ENCODE measurements around the gene RBM38. TPM values are rescaled to one million over a fixed set of nuclear protein-coding genes. Genes with fewer than 3 reads are reported as not detected.
"Not testable (repeated sequence)": the region's sequence is repeated elsewhere in the genome, so short reads cannot be mapped to it uniquely, and the experiment has no call there.

The RBM38 gene
- total RNA-seq, 1 donor from 2014 or later: 24.8 TPM

DNA sequence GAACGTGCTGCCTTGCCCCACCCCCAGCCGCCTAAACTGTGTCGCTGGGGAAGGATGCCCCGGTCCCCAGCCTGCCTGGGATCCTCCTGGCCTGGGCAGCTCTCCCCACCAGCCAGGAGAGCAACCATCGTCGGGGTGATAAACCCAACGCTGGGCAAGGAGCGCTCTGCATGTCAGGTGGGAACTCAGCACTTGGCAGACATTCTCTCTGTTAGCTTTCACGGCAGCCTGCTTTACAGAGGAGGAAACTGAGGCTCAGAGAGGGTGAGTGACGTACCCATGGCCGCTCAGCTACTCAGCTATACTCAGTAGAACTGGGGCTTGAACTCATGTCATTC lies 37.9 kb downstream of the RBM38 start:
- H3K4me3 ChIP-seq: no peak overlapping the region
- TF ChIP-seq POLR2A (IDR thresholded peaks at IDR 0.05) (no peak), POLR2AphosphoS5 (IDR thresholded peaks at IDR 0.05; ENCODE audit: insufficient read depth in 1 of 2, low read depth in 1 of 2) (no peak)
- TF ChIP-seq, protein P1, sequence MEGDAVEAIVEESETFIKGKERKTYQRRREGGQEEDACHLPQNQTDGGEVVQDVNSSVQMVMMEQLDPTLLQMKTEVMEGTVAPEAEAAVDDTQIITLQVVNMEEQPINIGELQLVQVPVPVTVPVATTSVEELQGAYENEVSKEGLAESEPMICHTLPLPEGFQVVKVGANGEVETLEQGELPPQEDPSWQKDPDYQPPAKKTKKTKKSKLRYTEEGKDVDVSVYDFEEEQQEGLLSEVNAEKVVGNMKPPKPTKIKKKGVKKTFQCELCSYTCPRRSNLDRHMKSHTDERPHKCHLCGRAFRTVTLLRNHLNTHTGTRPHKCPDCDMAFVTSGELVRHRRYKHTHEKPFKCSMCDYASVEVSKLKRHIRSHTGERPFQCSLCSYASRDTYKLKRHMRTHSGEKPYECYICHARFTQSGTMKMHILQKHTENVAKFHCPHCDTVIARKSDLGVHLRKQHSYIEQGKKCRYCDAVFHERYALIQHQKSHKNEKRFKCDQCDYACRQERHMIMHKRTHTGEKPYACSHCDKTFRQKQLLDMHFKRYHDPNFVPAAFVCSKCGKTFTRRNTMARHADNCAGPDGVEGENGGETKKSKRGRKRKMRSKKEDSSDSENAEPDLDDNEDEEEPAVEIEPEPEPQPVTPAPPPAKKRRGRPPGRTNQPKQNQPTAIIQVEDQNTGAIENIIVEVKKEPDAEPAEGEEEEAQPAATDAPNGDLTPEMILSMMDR (IDR thresholded peaks at IDR 0.05): no peak
- no peaks in the 10 kb centered on the region for H3K27me3 ChIP-seq
- H3K9me3 ChIP-seq: no peaks in the 10 kb centered on the region
- intact Hi-C loops (cut with DNase I): no loop called here
- no peak for DNase-seq (ENCODE audit: extremely low spot score in 2 of 2)
- H3K36me3 ChIP-seq: no peaks in the 10 kb centered on the region
- H3K4me1 ChIP-seq: peaks cover 9% of the 10 kb centered on the region
- H3K27ac ChIP-seq: no peak overlapping the region

DNA sequence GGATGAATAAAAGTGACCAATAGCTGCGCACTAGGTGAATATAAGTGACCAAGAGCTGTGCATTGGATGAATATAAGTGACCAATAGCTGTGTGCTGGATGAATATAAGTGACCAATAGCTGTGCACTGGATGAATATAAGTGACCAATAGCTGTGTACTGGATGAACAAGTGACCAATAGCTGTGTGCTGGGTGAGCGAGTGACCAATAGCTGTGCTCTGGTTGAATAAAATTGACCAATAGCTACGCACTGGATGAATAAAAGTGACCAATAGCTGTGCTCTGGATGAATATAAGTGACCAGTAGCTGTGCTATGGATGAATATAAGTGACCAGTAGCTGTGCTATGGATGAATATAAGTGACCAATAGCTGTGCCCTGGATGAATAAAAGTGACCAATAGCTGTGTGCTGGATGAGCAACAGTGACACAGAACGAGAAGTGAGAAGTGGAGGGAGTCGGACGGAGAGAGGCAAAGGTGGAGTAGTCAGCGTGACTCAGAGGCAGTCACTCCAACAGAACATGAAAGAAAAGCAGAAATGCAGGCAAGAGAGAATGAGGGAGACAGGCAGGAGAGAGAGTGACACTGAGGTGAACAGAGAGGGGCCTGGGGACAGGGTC lies 38.5 kb downstream of the RBM38 start:
- Histone ChIP-seq H3K9me3 (no peaks in the 10 kb centered on the region), H3K27ac (no peak overlapping the region), H3K4me3 (no peak overlapping the region), H3K27me3 (no peaks in the 10 kb centered on the region), H3K36me3 (no peaks in the 10 kb centered on the region), H3K4me1 (peaks cover 9% of the 10 kb centered on the region)
- intact Hi-C loops (cut with DNase I): no loop called here
- TF ChIP-seq, protein P1 (IDR thresholded peaks at IDR 0.05): no peak
- no peak for TF ChIP-seq POLR2A (IDR thresholded peaks at IDR 0.05)
- no peak for TF ChIP-seq POLR2AphosphoS5 (IDR thresholded peaks at IDR 0.05; ENCODE audit: insufficient read depth in 1 of 2, low read depth in 1 of 2)
- DNase-seq (ENCODE audit: extremely low spot score in 2 of 2): no peak

DNA sequence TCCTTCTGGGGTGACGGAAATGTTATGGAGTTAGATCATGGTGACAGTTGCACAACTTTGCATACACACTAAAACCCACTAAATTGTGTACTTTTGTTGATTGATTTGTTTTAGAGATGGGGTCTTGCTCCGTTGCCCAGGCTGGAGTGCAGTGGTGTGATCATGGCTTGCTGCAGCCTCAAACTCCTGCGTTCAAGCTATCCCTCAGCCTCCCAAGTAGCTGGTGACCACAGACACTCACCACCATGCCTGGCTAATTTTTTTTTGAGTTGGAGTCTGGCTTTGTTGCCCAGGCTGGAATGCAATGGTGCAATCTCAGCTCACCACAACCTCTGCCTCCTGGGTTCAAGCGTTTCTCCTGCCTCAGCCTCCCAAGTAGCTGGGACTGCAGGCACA lies 39.0 kb downstream of the RBM38 start:
- DNase-seq (ENCODE audit: extremely low spot score in 2 of 2); H3K4me1 ChIP-seq: not testable (repeated sequence)

DNA sequence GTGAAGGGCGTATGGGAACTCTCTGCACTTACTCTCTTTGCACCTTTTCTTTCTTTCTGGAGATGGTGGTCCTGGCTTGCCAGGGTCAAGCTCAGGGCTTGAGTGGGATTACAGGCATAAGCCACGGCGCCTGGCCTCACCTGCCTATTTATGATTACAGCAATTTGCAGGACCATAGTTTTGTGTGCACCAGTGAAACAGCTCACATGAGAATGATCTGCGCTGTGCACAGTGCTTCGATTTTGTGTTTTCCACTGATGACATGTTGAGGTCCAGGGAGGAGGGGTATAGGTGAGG lies 40.3 kb downstream of the RBM38 start:
- Histone ChIP-seq H3K9me3 (no peaks in the 10 kb centered on the region), H3K36me3 (no peaks in the 10 kb centered on the region), H3K4me3 (no peak overlapping the region), H3K4me1 (peaks cover 16% of the 10 kb centered on the region), H3K27ac (no peak overlapping the region), H3K27me3 (no peaks in the 10 kb centered on the region)
- intact Hi-C loops (cut with DNase I): no loop called here
- DNase-seq (ENCODE audit: extremely low spot score in 2 of 2): no peak
- TF ChIP-seq POLR2AphosphoS5 (IDR thresholded peaks at IDR 0.05; ENCODE audit: insufficient read depth in 1 of 2, low read depth in 1 of 2): no peak
- TF ChIP-seq, protein P1 (IDR thresholded peaks at IDR 0.05): no peak
- no peak for TF ChIP-seq POLR2A (IDR thresholded peaks at IDR 0.05)

More for the DNA sequence above, 39.0 kb downstream of the RBM38 start:
- H3K9me3 ChIP-seq; H3K27ac ChIP-seq; intact Hi-C loops (cut with DNase I); H3K36me3 ChIP-seq; H3K4me3 ChIP-seq; H3K27me3 ChIP-seq: not testable (repeated sequence)

DNA sequence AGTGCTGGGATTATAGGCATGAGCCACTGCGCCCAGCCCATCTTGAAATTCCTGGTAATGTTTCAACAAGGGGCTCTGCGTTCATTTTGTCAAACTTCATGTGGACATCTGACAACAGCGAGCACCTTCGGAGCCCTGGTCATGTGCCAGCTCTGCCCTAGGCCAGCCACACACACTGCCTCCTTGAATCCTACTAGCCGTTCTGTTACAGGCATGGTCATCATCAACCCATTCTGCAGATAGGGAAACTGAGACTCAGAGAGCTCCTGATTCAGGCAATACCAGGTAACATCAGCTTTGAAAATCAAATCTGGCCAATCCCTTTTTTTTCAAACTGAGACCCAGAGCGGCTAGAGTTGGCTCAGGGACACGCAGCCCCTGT lies 41.3 kb downstream of the RBM38 start:
- TF ChIP-seq, protein P1 (IDR thresholded peaks at IDR 0.05): no peak
- no peak for TF ChIP-seq POLR2AphosphoS5 (IDR thresholded peaks at IDR 0.05; ENCODE audit: insufficient read depth in 1 of 2, low read depth in 1 of 2)
- no peak for TF ChIP-seq POLR2A (IDR thresholded peaks at IDR 0.05)
- intact Hi-C loops (cut with DNase I): no loop called here
- no peak overlapping the region for H3K27ac ChIP-seq
- no peaks in the 10 kb centered on the region for H3K36me3 ChIP-seq
- no peaks in the 10 kb centered on the region for H3K9me3 ChIP-seq
- H3K4me3 ChIP-seq: no peak overlapping the region
- H3K27me3 ChIP-seq: no peaks in the 10 kb centered on the region
- DNase-seq (ENCODE audit: extremely low spot score in 2 of 2): no peak
- H3K4me1 ChIP-seq: peaks cover 16% of the 10 kb centered on the region

Measured in vagina (tissue), 2 donors.